GM12872 (cell line): ENCODE results near the gene GRIK5.
A peak's percentile ranks its signal among the peaks of the same experiment; 100 is the strongest.

Experiments
- TF ChIP-seq, protein P1 (sequence below): IDR thresholded peaks from 3 replicates; pipeline ENCODE4 v1.5.1; 2011; ENCODE audit warnings: low read depth, mild to moderate bottlenecking, low read length, moderate library complexity; ENCODE audit not compliant: insufficient read depth

Gene GRIK5

DNA sequence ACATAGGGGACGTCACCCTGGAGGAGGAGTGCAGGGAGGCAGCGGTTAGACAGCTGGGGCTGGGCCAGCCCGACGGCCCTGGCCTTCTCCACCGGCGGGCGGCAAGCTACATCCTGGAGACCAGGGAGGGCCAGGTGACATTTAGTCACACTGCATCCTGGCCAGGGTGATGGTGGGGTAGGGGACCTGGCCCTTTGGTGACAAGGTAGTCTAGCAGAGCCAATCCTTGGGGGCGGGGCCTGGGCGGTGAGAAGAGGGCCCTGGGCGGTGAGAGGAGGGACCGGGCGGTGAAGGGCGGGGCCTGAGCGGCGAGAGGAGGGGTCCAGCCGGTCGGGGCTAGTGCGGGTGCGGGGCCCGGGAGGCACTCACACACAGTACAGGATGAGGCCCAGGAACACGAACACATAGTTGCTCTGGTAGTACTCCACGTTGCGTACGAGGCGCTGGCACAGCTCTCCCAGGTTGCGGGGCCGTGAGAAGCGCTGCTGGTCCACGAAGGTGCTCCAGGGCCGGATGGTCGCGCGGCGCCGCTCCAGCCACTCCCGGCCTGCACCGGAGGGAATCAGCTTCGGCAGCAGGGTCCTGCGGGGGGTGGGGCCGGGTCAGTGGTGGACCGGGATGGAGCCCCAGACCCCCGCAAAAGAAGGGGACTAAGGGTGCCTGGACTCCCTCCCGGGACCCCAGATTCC is 111.5 kb downstream of the GRIK5 start:
- TF ChIP-seq, protein P1, sequence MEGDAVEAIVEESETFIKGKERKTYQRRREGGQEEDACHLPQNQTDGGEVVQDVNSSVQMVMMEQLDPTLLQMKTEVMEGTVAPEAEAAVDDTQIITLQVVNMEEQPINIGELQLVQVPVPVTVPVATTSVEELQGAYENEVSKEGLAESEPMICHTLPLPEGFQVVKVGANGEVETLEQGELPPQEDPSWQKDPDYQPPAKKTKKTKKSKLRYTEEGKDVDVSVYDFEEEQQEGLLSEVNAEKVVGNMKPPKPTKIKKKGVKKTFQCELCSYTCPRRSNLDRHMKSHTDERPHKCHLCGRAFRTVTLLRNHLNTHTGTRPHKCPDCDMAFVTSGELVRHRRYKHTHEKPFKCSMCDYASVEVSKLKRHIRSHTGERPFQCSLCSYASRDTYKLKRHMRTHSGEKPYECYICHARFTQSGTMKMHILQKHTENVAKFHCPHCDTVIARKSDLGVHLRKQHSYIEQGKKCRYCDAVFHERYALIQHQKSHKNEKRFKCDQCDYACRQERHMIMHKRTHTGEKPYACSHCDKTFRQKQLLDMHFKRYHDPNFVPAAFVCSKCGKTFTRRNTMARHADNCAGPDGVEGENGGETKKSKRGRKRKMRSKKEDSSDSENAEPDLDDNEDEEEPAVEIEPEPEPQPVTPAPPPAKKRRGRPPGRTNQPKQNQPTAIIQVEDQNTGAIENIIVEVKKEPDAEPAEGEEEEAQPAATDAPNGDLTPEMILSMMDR: no peak

DNA sequence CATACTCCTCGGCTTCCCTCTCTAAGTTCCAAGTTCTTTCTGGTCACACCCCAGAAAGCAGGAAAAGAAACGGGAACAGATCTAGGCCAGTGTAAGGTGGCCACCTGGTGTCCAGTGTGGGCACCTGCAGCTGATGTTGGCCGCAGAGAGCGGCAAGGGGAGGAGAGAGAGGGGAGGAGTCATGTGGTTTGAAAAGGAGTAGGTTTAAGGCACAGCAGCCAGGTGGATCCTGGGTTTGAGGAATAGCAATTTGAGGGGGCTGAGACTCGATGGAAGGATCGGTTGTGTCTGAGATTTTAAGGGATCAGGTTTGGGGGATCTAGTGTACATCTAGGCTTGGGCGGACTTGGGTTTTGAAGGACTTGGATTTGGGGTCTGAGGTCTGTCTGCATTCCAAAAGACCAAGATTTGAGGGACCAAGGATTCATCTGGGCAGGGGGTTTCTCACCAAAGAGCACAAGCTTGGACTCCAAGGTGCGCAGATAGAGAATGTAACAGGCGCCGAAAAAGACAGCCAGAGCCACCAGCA is 112.1 kb downstream of the GRIK5 start:
- TF ChIP-seq, protein P1: peak; percentile 78

GRCh38 chr19:41957161-41957837 is 112.7 kb downstream of the GRIK5 start:
- TF ChIP-seq, protein P1: no peak

DNA sequence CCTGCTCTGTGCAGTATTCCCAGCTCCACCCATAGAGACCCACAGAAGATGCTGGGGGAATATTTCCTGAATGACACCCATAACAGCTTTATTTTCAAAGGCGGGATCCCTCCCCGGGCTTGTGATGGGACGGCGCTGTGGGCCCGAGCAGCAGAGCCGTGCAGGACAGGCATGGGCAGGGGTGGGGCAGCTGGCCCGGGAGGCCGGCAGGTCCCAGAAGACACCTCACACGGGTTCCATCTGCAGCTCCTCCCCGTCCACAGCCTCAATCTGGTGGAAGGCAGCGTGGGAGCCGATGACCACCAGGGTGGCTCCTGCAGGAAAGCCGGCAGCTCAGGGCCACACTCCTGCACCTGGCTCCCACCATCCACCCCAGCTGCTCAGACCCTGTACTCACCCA is 113.4 kb downstream of the GRIK5 start:
- TF ChIP-seq, protein P1: no peak

DNA sequence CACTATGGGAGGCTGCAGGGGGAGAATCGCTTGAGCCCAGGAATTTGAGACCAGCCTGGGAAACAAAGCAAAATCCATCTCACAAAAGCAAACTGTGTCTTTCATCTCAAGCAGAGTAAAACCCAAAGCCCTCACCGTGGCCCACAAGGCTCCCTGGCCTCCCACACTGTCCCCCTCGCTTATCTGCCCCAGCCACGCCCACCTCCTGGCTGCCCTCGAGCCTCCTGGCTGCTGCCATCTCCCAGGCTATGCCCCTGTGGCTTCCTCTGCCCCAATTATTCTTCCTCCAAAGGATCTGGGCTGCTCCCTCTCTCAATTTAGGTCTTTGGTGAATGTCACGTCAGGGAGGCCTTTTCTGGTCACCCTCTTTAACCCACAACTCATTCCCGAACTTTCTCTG is 114.5 kb downstream of the GRIK5 start:
- TF ChIP-seq, protein P1: no peak

DNA sequence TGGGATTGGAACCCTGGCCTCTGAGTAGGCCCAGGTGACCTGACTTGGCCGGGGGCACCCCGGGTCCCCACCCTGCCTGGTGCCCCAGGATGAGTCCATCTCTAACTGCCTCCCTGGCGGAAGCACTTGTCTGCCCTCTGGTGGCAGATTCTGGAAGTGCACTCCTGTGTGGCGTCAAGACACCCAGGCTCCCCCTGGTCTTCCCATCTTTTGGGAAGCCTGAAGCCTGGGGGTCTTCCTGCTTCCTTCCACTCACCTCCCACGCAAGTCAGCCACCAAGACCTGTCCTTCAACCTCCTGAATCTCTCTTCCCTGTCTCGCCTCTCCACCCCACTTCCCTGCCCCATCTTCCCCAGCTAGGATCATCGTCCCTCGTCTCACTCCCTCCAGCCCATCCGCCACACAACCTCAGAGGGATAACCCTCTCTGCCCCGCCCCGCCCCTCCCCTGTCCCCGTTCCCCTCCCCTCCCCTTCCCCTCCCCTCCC is 118.3 kb downstream of the GRIK5 start:
- TF ChIP-seq, protein P1: peak; percentile 100
